NCI-H1105 treated with DMSO at 0.1 percent for 48 hours (cell line): ENCODE measurements around the gene TUBGCP5.
"Not testable (repeated sequence)": the region's sequence is repeated elsewhere in the genome, so short reads cannot be mapped to it uniquely, and the experiment has no call there.

Experiments
- DNase-seq: peaks from one replicate; lab custom pipeline; 2025; lab: John Stamatoyannopoulos, UW

Gene TUBGCP5

GRCh38 chr15:23039143-23039916 is at the start of gene TUBGCP5:
Gene TUBGCP5 (minus strand): TSS chr15:23039569. CDS start chr15:23039543, 26 bp downstream.
- peak; percentile 84 for DNase-seq

GRCh38 chr15:23083115-23083514 is 43.7 kb upstream of the TUBGCP5 start:
- DNase-seq: no peak

GRCh38 chr15:23081996-23082737 is 42.8 kb upstream of the TUBGCP5 start:
- DNase-seq: not testable (repeated sequence)

- DNase-seq: no peak
Observed at GRCh38 chr15:23081271-23081670, 41.9 kb upstream of the TUBGCP5 start.

GRCh38 chr15:23079766-23080165 is 40.4 kb upstream of the TUBGCP5 start:
- DNase-seq: no peak

- no peak for DNase-seq
Observed at GRCh38 chr15:23075927-23076326, 36.6 kb upstream of the TUBGCP5 start.

GRCh38 chr15:23074684-23075083 is 35.3 kb upstream of the TUBGCP5 start:
- DNase-seq: no peak

GRCh38 chr15:23073890-23074646 is 34.7 kb upstream of the TUBGCP5 start:
- DNase-seq: peak; percentile 81

- no peak for DNase-seq
Observed at GRCh38 chr15:23072633-23073032, 33.3 kb upstream of the TUBGCP5 start.

GRCh38 chr15:23069496-23070166 is 30.3 kb upstream of the TUBGCP5 start:
- DNase-seq: no peak

GRCh38 chr15:23067416-23067815 is 28.0 kb upstream of the TUBGCP5 start:
- DNase-seq: no peak

GRCh38 chr15:23065836-23066235 is 26.5 kb upstream of the TUBGCP5 start:
- DNase-seq: no peak

GRCh38 chr15:23064156-23064555 is 24.8 kb upstream of the TUBGCP5 start:
- DNase-seq: no peak

GRCh38 chr15:23057707-23058106 is 18.3 kb upstream of the TUBGCP5 start:
- no peak for DNase-seq

GRCh38 chr15:23055316-23055715 is 15.9 kb upstream of the TUBGCP5 start:
- no peak for DNase-seq

- no peak for DNase-seq
Observed at GRCh38 chr15:23052522-23052921, 13.2 kb upstream of the TUBGCP5 start.

GRCh38 chr15:23050708-23051107 is 11.3 kb upstream of the TUBGCP5 start:
- DNase-seq: no peak

- no peak for DNase-seq
Observed at GRCh38 chr15:23049984-23050628, 10.7 kb upstream of the TUBGCP5 start.

- not testable (repeated sequence) for DNase-seq
Observed at GRCh38 chr15:23048572-23049282, 9.4 kb upstream of the TUBGCP5 start.

GRCh38 chr15:23043987-23044386 is 4.6 kb upstream of the TUBGCP5 start:
- not testable (repeated sequence) for DNase-seq

- not testable (repeated sequence) for DNase-seq
Observed at GRCh38 chr15:23043535-23043934, 4.2 kb upstream of the TUBGCP5 start.
